Endothelial cell (in vitro differentiated cells): ENCODE measurements around the gene CD8B2. TPM values are rescaled to one million over a fixed set of nuclear protein-coding genes. Genes with fewer than 3 reads are reported as not detected.

Experiments
- DNase-seq: peaks from one replicate; pipeline ENCODE4 v3.0.0; 2021; ENCODE audit warnings: low spot score
- H3K27ac Mint-ChIP-seq: one replicate; pipeline ENCODE4 v1.8.0; 2021; ENCODE audit warnings: mixed read lengths, inconsistent platforms; ENCODE audit not compliant: unreplicated experiment
- H3K27me3 Mint-ChIP-seq: one replicate; pipeline ENCODE4 v1.8.0; 2021; ENCODE audit warnings: mild to moderate bottlenecking, moderate library complexity, mixed read lengths, inconsistent platforms; ENCODE audit not compliant: unreplicated experiment
- H3K36me3 Mint-ChIP-seq: one replicate; pipeline ENCODE4 v1.8.0; 2021; ENCODE audit warnings: mild to moderate bottlenecking, low read depth, mixed read lengths, inconsistent platforms; ENCODE audit not compliant: unreplicated experiment
- H3K4me1 Mint-ChIP-seq: one replicate; pipeline ENCODE4 v1.8.0; 2021; ENCODE audit warnings: mild to moderate bottlenecking, mixed read lengths, inconsistent platforms; ENCODE audit not compliant: unreplicated experiment
- H3K4me3 Mint-ChIP-seq: one replicate; pipeline ENCODE4 v1.8.0; 2021; ENCODE audit warnings: mild to moderate bottlenecking, mixed read lengths, inconsistent platforms; ENCODE audit not compliant: unreplicated experiment
- H3K9me3 Mint-ChIP-seq: one replicate; pipeline ENCODE4 v1.8.0; 2021; ENCODE audit warnings: mixed read lengths, inconsistent platforms; ENCODE audit not compliant: unreplicated experiment
- total RNA-seq: library from RNA; stranded (reverse); fragmentation: NEBNext Ultra II Directional; extraction: Animal tissue kit (Norgen Biotek cat#: 25700); gene quantifications from one replicate; pipeline ENCODE4 v1.2.1, GENCODE V29; 2021; ENCODE audit not compliant: unreplicated experiment
- TF ChIP-seq, protein P1 (sequence below): fragments of 200-600 bp; sonication (generic); IDR thresholded peaks from one replicate; pipeline ENCODE4 v1.5.0; 2021; ENCODE audit warnings: antibody characterized with exemption; ENCODE audit not compliant: unreplicated experiment

Gene CD8B2
- total RNA-seq, 1 donor from 2014 or later, result 0.05 TPM

DNA sequence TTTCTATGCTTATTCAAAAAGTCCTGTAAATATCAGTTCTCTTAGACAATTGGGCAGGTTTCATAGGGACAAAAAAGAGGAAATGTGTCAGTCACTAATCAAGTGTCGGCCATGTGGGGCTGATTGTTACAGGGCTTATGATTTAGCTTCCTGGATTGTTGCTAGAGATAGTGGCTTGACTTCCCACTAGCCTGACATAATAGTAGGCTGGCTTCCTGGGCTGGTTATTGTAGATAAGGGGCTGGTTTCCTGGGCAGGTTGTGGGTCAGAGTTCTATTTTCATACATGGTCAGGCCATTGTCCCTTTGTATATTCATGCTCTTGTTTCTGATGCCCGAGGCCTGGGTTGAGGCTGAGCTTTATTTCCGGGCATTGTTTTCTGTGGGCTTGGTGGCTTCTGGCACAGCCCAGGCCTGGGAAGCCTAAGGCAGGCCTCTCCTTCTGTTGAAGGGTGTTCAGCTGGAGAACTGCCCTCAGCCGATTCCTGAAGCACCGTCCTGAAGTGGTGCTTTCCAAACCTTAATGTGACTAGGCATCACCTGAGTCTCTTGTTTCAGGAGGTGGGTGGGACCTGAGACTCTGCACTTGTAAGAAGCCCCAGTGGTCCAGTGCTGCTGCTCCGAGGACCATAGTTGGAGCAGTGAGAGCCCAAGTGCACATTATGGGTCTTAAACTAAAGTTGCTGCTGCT, 37.0 kb downstream of the CD8B2 start:
- H3K4me1 Mint-ChIP-seq, result no peaks in the 10 kb centered on the region
- H3K9me3 Mint-ChIP-seq, result peaks cover 5% of the 10 kb centered on the region
- peaks cover 17% of the 10 kb centered on the region for H3K36me3 Mint-ChIP-seq
- DNase-seq, result no peak
- TF ChIP-seq, protein P1, sequence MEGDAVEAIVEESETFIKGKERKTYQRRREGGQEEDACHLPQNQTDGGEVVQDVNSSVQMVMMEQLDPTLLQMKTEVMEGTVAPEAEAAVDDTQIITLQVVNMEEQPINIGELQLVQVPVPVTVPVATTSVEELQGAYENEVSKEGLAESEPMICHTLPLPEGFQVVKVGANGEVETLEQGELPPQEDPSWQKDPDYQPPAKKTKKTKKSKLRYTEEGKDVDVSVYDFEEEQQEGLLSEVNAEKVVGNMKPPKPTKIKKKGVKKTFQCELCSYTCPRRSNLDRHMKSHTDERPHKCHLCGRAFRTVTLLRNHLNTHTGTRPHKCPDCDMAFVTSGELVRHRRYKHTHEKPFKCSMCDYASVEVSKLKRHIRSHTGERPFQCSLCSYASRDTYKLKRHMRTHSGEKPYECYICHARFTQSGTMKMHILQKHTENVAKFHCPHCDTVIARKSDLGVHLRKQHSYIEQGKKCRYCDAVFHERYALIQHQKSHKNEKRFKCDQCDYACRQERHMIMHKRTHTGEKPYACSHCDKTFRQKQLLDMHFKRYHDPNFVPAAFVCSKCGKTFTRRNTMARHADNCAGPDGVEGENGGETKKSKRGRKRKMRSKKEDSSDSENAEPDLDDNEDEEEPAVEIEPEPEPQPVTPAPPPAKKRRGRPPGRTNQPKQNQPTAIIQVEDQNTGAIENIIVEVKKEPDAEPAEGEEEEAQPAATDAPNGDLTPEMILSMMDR, result no peak
- no peaks in the 10 kb centered on the region for H3K27me3 Mint-ChIP-seq
- no peak overlapping the region for H3K4me3 Mint-ChIP-seq
- no peak overlapping the region for H3K27ac Mint-ChIP-seq

DNA sequence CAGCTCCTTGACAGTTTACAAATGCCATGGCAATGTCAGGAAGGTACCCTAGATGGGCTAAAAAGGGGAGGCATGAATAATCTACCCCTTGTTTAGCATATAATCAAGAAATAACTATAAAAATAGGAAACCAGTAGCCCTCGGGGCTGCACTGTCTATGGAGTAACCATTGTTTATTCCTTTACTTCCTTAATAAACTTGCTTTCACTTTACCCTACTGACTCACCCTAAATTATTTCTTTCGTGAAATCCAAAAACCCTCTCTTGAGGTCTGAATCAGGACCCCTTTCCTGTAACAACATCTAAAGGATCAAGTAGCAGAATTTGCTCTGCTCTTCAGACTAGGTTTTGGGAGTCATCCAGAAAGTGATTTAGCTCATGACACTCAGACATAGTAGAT, 43.7 kb downstream of the CD8B2 start:
- H3K4me3 Mint-ChIP-seq, result no peak overlapping the region
- H3K36me3 Mint-ChIP-seq, result no peaks in the 10 kb centered on the region
- H3K27me3 Mint-ChIP-seq, result peaks cover 4% of the 10 kb centered on the region
- TF ChIP-seq, protein P1, result no peak
- no peaks in the 10 kb centered on the region for H3K4me1 Mint-ChIP-seq
- no peak for DNase-seq
- no peaks in the 10 kb centered on the region for H3K9me3 Mint-ChIP-seq
- no peak overlapping the region for H3K27ac Mint-ChIP-seq

DNA sequence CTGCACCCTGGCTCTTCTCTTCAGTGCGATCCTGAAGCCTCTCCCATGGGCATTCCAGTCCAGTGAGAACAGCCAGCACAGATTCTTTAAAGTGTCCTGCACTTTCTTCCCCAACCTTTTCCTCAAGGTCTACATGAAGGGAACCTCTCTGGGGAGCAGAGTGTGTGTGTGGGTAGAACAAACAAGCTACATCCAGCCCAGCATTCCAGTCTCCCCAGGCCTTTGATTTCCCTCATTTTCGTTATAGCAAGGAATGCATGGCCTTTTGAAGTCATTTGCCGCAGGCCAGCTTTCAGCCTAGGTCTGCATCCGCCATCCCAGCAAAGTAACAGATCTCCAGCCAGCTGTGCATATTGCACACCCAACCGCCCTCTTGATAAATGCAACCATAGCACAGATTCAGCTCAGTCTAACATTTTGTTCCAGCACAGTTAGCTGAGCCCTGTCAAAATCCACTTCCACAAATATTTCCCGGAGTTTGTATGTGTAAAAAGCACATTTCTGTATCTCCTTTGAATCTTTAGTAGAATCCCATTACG, 44.6 kb downstream of the CD8B2 start:
- Mint-ChIP-seq H3K27me3 (peaks cover 4% of the 10 kb centered on the region), H3K4me1 (no peaks in the 10 kb centered on the region), H3K27ac (no peak overlapping the region), H3K9me3 (no peaks in the 10 kb centered on the region), H3K4me3 (no peak overlapping the region), H3K36me3 (no peaks in the 10 kb centered on the region)
- TF ChIP-seq, protein P1, result no peak
- no peak for DNase-seq

DNA sequence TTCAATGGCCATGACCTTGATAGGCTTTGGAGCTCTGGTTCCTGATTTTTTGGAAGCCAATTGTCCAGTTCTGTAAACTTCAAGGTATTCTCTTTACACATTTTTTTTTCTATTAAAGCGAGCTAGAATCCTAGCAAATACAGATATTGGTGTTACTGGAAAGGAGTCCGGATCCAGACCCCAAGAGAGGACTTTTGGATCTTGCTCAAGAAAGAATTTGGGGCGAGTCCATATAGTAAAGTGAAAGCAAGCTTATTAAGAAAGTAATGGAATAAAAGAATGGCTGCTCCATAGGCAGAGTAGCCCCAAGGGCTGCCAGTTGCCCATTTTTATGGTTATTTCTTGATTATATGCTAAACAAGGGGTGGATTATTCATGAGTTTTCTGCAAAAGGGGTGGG, 45.1 kb downstream of the CD8B2 start:
- no peaks in the 10 kb centered on the region for H3K9me3 Mint-ChIP-seq
- H3K4me1 Mint-ChIP-seq, result no peaks in the 10 kb centered on the region
- peaks cover 4% of the 10 kb centered on the region for H3K27me3 Mint-ChIP-seq
- no peak for DNase-seq
- H3K4me3 Mint-ChIP-seq, result no peak overlapping the region
- H3K27ac Mint-ChIP-seq, result no peak overlapping the region
- H3K36me3 Mint-ChIP-seq, result no peaks in the 10 kb centered on the region
- TF ChIP-seq, protein P1, result no peak

DNA sequence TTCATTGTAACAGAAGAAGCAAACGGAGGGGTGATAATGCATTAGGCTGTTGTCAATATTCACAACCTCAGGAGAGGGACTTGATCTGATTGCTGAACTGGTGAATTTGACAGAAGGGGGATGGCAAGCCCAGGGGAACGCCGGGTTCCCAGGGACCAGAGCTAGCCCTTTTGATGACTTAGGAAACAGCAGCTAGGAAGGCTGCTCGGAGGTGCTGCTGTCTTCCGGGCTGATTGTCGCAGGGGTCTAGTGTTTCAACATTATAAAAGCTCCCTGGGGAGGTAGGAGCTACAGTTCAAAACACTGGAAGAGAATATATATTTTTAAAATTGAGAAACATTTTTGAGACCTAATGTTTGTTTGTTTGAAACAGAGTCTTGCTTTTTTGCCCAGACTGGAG, 47.3 kb downstream of the CD8B2 start:
- TF ChIP-seq, protein P1, result no peak
- Mint-ChIP-seq H3K27ac (no peak overlapping the region), H3K4me1 (no peaks in the 10 kb centered on the region), H3K27me3 (peaks cover 2% of the 10 kb centered on the region), H3K9me3 (no peaks in the 10 kb centered on the region), H3K4me3 (no peak overlapping the region), H3K36me3 (no peaks in the 10 kb centered on the region)
- no peak for DNase-seq
